Body of pancreas (tissue), 4 donors: Measurements from ENCODE around the gene ICOS. TPM values are rescaled to one million over a fixed set of nuclear protein-coding genes. Genes with fewer than 3 reads are reported as not detected.

Experiments used
- ATAC-seq: fragments of 150-250 bp; one replicate; pipeline ENCODE4 v1.9.1; 2016
- DNase-seq, 4 donors: peaks; one replicate each; pipeline ENCODE4 v3.0.0-alpha.2; 2019
- H3K27ac ChIP-seq, 4 donors: fragments of 200-600 bp; sonication (generic); 1 replicate in 3 of 4; 2 replicates in 1 of 4; pipeline versions ENCODE4 v1.5.1 to v1.6.1; 2016 to 2019; ENCODE audit warnings: mild to moderate bottlenecking in 1 of 4, mixed read lengths in 1 of 4, moderate library complexity in 1 of 4
- H3K27me3 ChIP-seq, 2 donors: fragments of 200-600 bp; sonication (generic); one replicate each; pipeline ENCODE4 v1.6.0; 2016; ENCODE audit warnings: mild to moderate bottlenecking in 1 of 2
- H3K36me3 ChIP-seq, 2 donors: fragments of 200-600 bp; sonication (generic); replicated peaks in 1 of 2; 2 replicates each; pipeline ENCODE4 v1.5.1; 2016; ENCODE audit warnings: low read depth in 2 of 2; ENCODE audit not compliant: insufficient read depth in 1 of 2
- H3K4me1 ChIP-seq: fragments of 200-600 bp; sonication (generic); one replicate; pipeline ENCODE4 v1.6.0; 2016
- H3K4me3 ChIP-seq, 2 donors: fragments of 200-600 bp; sonication (generic); 1 replicate in 1 of 2; 2 replicates in 1 of 2; pipeline ENCODE4 v1.5.1; 2016 to 2019
- H3K9me3 ChIP-seq, 3 donors: fragments of 200-600 bp; sonication (generic); 1 replicate in 2 of 3; 2 replicates in 1 of 3; pipeline ENCODE4 v1.5.1; 2016
- CTCF ChIP-seq, 7 experiments: fragments of 450-650 bp in 4 of 7; fragments of 200-600 bp in 3 of 7; sonication (generic) in 3 of 7; IDR thresholded peaks; one replicate each; pipeline ENCODE4 v1.5.1; 2016 to 2019; ENCODE audit warnings: antibody characterized with exemption in 7 of 7
- POLR2A ChIP-seq, 3 donors: fragments of 450-650 bp; IDR thresholded peaks; one replicate each; pipeline ENCODE4 v1.6.1; 2016; ENCODE audit warnings: antibody characterized with exemption in 3 of 3, mild to moderate bottlenecking in 2 of 3
- WGBS, 2 donors: methylation state at CpG; one replicate each; pipeline ENCODE4 v1.1.5; 2017; 5-methylcytosine and 5-hydroxymethylcytosine counted together
- intact Hi-C: fragments of 100-400 bp; cut with DNase I; formaldehyde crosslinking; loops from one replicate; pipeline ENCODE4 v1.15.1; 2023
- total RNA-seq, 2 donors: library from RNA; depleted of rRNA; stranded (reverse); fragments of >200 nt; gene quantifications; one replicate each; pipeline ENCODE4 v1.1.0, GENCODE V29; 2016

ICOS gene
- total RNA-seq, 2 donors from 2014 or later = not detected

DNA sequence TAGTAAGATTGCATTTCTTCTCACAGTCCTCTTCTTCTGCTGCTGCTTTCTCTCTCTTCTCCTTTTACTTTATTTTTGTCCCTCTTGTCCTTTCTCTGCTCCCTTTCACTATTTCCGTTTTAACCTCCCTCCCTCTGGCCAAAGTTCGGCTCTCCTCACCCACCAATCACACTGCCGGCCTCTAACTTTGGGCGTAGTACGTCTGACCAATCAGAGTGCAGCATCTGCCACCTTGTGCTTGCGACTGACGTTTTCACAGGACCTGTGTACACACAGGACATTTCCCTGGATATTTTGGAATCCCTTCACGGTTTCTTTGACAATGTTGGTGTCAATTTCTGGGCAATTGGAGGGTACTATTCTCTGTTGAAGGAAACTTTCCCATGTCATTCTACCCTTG is 22.6 kb upstream of the ICOS start:
- DNase-seq (peak in 1 of 4 donors; percentile 65), ATAC-seq (no peak)
- Histone ChIP-seq H3K9me3 (no peaks in the 10 kb centered on the region), H3K36me3 (no peaks in the 10 kb centered on the region), H3K27ac (no peak overlapping the region), H3K4me3 (no peak overlapping the region), H3K27me3 (no peaks in the 10 kb centered on the region), H3K4me1 (peaks cover 12% of the 10 kb centered on the region)
- intact Hi-C loops = no loop called here
- TF ChIP-seq POLR2A (IDR thresholded peaks at IDR 0.05) (no peak), CTCF (IDR thresholded peaks at IDR 0.05) (no peak)
- WGBS, 2 donors = 49 to 59% methylated on average over 8 of the region's 8 CpGs

GRCh38 chr2:203914546-203915182 is 21.9 kb upstream of the ICOS start:
- peaks cover 5% of the 10 kb centered on the region for H3K4me1 ChIP-seq
- ATAC-seq (no peak), DNase-seq (no peak)
- no peak overlapping the region for H3K4me3 ChIP-seq
- H3K27ac ChIP-seq = no peak overlapping the region
- no peaks in the 10 kb centered on the region for H3K36me3 ChIP-seq
- TF ChIP-seq POLR2A (IDR thresholded peaks at IDR 0.05) (no peak), CTCF (IDR thresholded peaks at IDR 0.05) (no peak)
- no peaks in the 10 kb centered on the region for H3K27me3 ChIP-seq
- H3K9me3 ChIP-seq = no peaks in the 10 kb centered on the region
- intact Hi-C loops = no loop called here
- 49 to 58% methylated on average over 8 of the region's 8 CpGs for WGBS, 2 donors

DNA sequence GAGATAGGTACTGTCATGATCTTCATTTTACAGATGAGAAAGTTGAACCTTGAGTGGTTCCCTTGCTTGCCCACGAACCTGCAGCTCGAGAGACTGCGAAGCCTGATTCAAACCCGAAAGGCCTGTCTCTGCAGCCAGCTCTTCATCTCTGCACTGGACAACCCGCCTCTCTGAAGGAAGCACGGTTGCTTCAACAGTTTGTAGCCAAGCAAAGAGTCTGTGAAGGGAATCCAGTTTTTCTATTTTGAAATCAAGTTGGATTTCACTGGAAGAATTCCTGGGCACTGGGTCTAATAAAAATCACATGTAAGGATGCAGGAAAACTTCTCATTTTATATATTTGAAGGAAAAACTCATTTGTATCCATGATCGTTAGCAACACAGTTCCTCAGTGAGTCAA is 21.3 kb upstream of the ICOS start:
- no peaks in the 10 kb centered on the region for H3K36me3 ChIP-seq
- DNase-seq (no peak), ATAC-seq (no peak)
- H3K9me3 ChIP-seq = no peaks in the 10 kb centered on the region
- no peak overlapping the region for H3K27ac ChIP-seq
- no peak overlapping the region for H3K4me3 ChIP-seq
- no peak for TF ChIP-seq POLR2A (IDR thresholded peaks at IDR 0.05)
- no peak for TF ChIP-seq CTCF (IDR thresholded peaks at IDR 0.05)
- H3K4me1 ChIP-seq = no peaks in the 10 kb centered on the region
- no peaks in the 10 kb centered on the region for H3K27me3 ChIP-seq
- intact Hi-C loops = no loop called here
- 78 to 86% methylated on average over 7 of the region's 7 CpGs for WGBS, 2 donors

GRCh38 chr2:203916756-203917155 is 19.8 kb upstream of the ICOS start:
- no peaks in the 10 kb centered on the region for H3K36me3 ChIP-seq
- no peak for ATAC-seq

More at GRCh38 chr2:203916756-203917155, 19.8 kb upstream of the ICOS start:
- no peaks in the 10 kb centered on the region for H3K27me3 ChIP-seq
- TF ChIP-seq POLR2A (IDR thresholded peaks at IDR 0.05) (no peak), CTCF (IDR thresholded peaks at IDR 0.05) (no peak)
- DNase-seq = no peak
- no peaks in the 10 kb centered on the region for H3K9me3 ChIP-seq
- intact Hi-C loops = no loop called here
- H3K4me3 ChIP-seq = no peak overlapping the region
- no peak overlapping the region for H3K27ac ChIP-seq
- no peaks in the 10 kb centered on the region for H3K4me1 ChIP-seq
